HL-60 (cell line): ENCODE data around the gene KRT74.

Source experiments
- CTCF ChIP-seq: IDR thresholded peaks from one replicate; pipeline ENCODE4 v1.5.1; 2011; ENCODE audit warnings: low read length, control low read depth, inconsistent platforms; ENCODE audit not compliant: insufficient read depth
- GABPA ChIP-seq: IDR thresholded peaks from 2 replicates; pipeline ENCODE4 v1.6.1; 2012; ENCODE audit warnings: low read depth
- POLR2AphosphoS5 ChIP-seq: IDR thresholded peaks from 2 replicates; pipeline ENCODE4 v1.6.1; 2012; ENCODE audit warnings: low read depth
- REST ChIP-seq: IDR thresholded peaks from 2 replicates; pipeline ENCODE4 v1.6.1; 2012; ENCODE audit warnings: low read depth; ENCODE audit not compliant: insufficient replicate concordance

- no peak for TF ChIP-seq REST
- TF ChIP-seq CTCF, result no peak
- TF ChIP-seq POLR2AphosphoS5, result no peak
- no peak for TF ChIP-seq GABPA
Measured at GRCh38 chr12:52542785-52543318, 30.8 kb downstream of the KRT74 start.
